GM18520 (cell line): ENCODE measurements around the gene CHRNA4.
"Not testable (repeated sequence)": the region's sequence is repeated elsewhere in the genome, so short reads cannot be mapped to it uniquely, and the experiment has no call there.

ENCODE experiments used
- ATAC-seq: cut with Tn5 transposase; IDR thresholded peaks from one replicate; pipeline ENCODE4 v1.9.1; 2021; ENCODE audit not compliant: unreplicated experiment

Gene CHRNA4

GRCh38 chr20:63350597-63351325, 10.4 kb downstream of the CHRNA4 start:
- ATAC-seq, result no peak

- ATAC-seq, result no peak
These were observed 11.0 kb downstream of the CHRNA4 start for GRCh38 chr20:63350196-63350595.

GRCh38 chr20:63349516-63349895, 11.6 kb downstream of the CHRNA4 start:
- no peak for ATAC-seq

- no peak for ATAC-seq
These were observed 12.2 kb downstream of the CHRNA4 start for GRCh38 chr20:63348828-63349515.

GRCh38 chr20:63347950-63348827, 13.0 kb downstream of the CHRNA4 start:
- no peak for ATAC-seq

- ATAC-seq, result no peak
These were observed 13.9 kb downstream of the CHRNA4 start for GRCh38 chr20:63347081-63347741.

GRCh38 chr20:63346131-63347080, 14.7 kb downstream of the CHRNA4 start:
- ATAC-seq, result no peak

- ATAC-seq, result no peak
These were observed 15.6 kb downstream of the CHRNA4 start for GRCh38 chr20:63345328-63346100.

- ATAC-seq, result no peak
These were observed 16.4 kb downstream of the CHRNA4 start for GRCh38 chr20:63344616-63345327.

GRCh38 chr20:63343460-63344445, 17.4 kb downstream of the CHRNA4 start:
- no peak for ATAC-seq

- ATAC-seq, result no peak
These were observed 18.3 kb downstream of the CHRNA4 start for GRCh38 chr20:63342561-63343459.

- ATAC-seq, result not testable (repeated sequence)
These were observed 20.9 kb downstream of the CHRNA4 start for GRCh38 chr20:63340158-63340688.

- not testable (repeated sequence) for ATAC-seq
These were observed 21.7 kb downstream of the CHRNA4 start for GRCh38 chr20:63339154-63340094.

- ATAC-seq, result no peak
These were observed 23.2 kb downstream of the CHRNA4 start for GRCh38 chr20:63337786-63338420.
